B cell (primary cell): ENCODE results near the gene GTPBP3. TPM values are rescaled to one million over a fixed set of nuclear protein-coding genes. Genes with fewer than 3 reads are reported as not detected.

ENCODE experiments used
- ATAC-seq: fragments of 200-7000 bp; cut with Tn5 transposase; one replicate; pipeline ENCODE4 v1.10.0; 2021; ENCODE audit warnings: low read depth, mild to moderate bottlenecking, moderate number of reproducible peaks, moderate library complexity
- CTCF ChIA-PET: fragments of 350-600 bp; sonication (Branson Sonifier 250); formaldehyde crosslinking; loops from one replicate; lab custom pipeline; 2021; ENCODE audit warnings: antibody characterized with exemption, inconsistent platforms; lab: Charles Lee
- POLR2A ChIA-PET: fragments of 350-600 bp; sonication (Branson Sonifier 250); formaldehyde crosslinking; loops from one replicate; lab custom pipeline; 2021; ENCODE audit warnings: antibody characterized with exemption; lab: Charles Lee
- DNase-seq: peaks from one replicate; pipeline ENCODE4 v3.0.0; 2013
- H2AFZ ChIP-seq: 2 replicates; pipeline ENCODE4 v1.6.1; 2012; ENCODE audit warnings: mild to moderate bottlenecking, low read depth, low read length; ENCODE audit not compliant: insufficient read depth, poor library complexity, severe bottlenecking
- H3K27ac ChIP-seq, 2 donors: 1 replicate in 1 of 2; 2 replicates in 1 of 2; pipeline ENCODE4 v1.5.1; 2012 to 2013; ENCODE audit warnings: low read length in 2 of 2, mild to moderate bottlenecking in 2 of 2, moderate library complexity in 1 of 2
- H3K27me3 ChIP-seq, 4 experiments: fragments of 200-600 bp in 1 of 4; sonication (generic) in 1 of 4; replicated peaks in 1 of 4; 1 replicate in 2 of 4; 2 replicates in 2 of 4; pipeline versions ENCODE4 v1.6.1 to v1.7.0; 2013 to 2016; ENCODE audit warnings: low read length in 3 of 4, mild to moderate bottlenecking in 2 of 4, mixed read lengths in 1 of 4, moderate library complexity in 1 of 4; ENCODE audit not compliant: insufficient read depth in 4 of 4, control insufficient read depth in 3 of 4; ENCODE audit errors: control extremely low read depth in 1 of 4
- H3K36me3 ChIP-seq, 2 experiments: replicated peaks in 1 of 2; 1 replicate in 1 of 2; 2 replicates in 1 of 2; pipeline versions ENCODE4 v1.6.1 to v1.7.1; 2013; ENCODE audit warnings: low read length in 1 of 2; ENCODE audit not compliant: insufficient read depth in 2 of 2, control insufficient read depth in 1 of 2; ENCODE audit errors: control extremely low read depth in 1 of 2, extremely low read depth in 1 of 2
- H3K4me1 ChIP-seq, 2 donors: fragments of 200-600 bp in 1 of 2; sonication (generic) in 1 of 2; 1 replicate in 1 of 2; 2 replicates in 1 of 2; pipeline versions ENCODE4 v1.5.1 to v1.6.1; 2013 to 2017; ENCODE audit warnings: low read length in 2 of 2; ENCODE audit not compliant: control insufficient read depth in 2 of 2, insufficient read depth in 2 of 2
- H3K4me2 ChIP-seq: replicated peaks from 2 replicates; pipeline ENCODE3; 2012; ENCODE audit warnings: mild to moderate bottlenecking, low read depth, low read length; ENCODE audit not compliant: poor library complexity, severe bottlenecking
- H3K4me3 ChIP-seq, 5 experiments: fragments of 200-600 bp in 1 of 5; sonication (generic) in 1 of 5; 1 replicate in 3 of 5; 2 replicates in 2 of 5; pipeline versions ENCODE4 v1.5.1 to v1.7.0; 2011 to 2016; ENCODE audit warnings: low read length in 4 of 5, mild to moderate bottlenecking in 4 of 5, low read depth in 2 of 5, control low read depth in 1 of 5, moderate library complexity in 1 of 5; ENCODE audit not compliant: insufficient read depth in 1 of 5; ENCODE audit errors: control extremely low read depth in 1 of 5, extremely low read depth in 1 of 5
- H3K79me2 ChIP-seq: fragments of 200-600 bp; sonication (generic); one replicate; pipeline ENCODE4 v1.6.0; 2016; ENCODE audit warnings: low read length; ENCODE audit not compliant: control insufficient read depth, insufficient read depth
- H3K9ac ChIP-seq: fragments of 200-600 bp; sonication (generic); 2 replicates; pipeline ENCODE4 v1.6.1; 2017; ENCODE audit warnings: mild to moderate bottlenecking, low read length, moderate library complexity
- H3K9me3 ChIP-seq, 3 donors: one replicate each; pipeline versions ENCODE4 v1.6.1 to v1.7.1; 2013; ENCODE audit warnings: low read length in 2 of 3; ENCODE audit not compliant: control insufficient read depth in 2 of 3, insufficient read depth in 1 of 3; ENCODE audit errors: control extremely low read depth in 1 of 3
- H4K20me1 ChIP-seq: 2 replicates; pipeline ENCODE4 v1.6.0; 2012; ENCODE audit warnings: mild to moderate bottlenecking, low read length; ENCODE audit not compliant: insufficient read depth, control insufficient read depth, poor library complexity, severe bottlenecking
- H3K27ac Mint-ChIP-seq: one replicate; pipeline ENCODE4 v1.8.0; 2021; ENCODE audit warnings: mixed read lengths
- H3K27me3 Mint-ChIP-seq: one replicate; pipeline ENCODE4 v1.8.0; 2021; ENCODE audit warnings: mixed read lengths
- H3K4me1 Mint-ChIP-seq: one replicate; pipeline ENCODE4 v1.8.0; 2021; ENCODE audit warnings: mixed read lengths
- H3K4me3 Mint-ChIP-seq: one replicate; pipeline ENCODE4 v1.8.0; 2021; ENCODE audit warnings: mixed read lengths
- H3K9me3 Mint-ChIP-seq: one replicate; pipeline ENCODE4 v1.8.0; 2022; ENCODE audit warnings: mixed read lengths; ENCODE audit not compliant: insufficient read depth
- CTCF ChIP-seq: fragments of 200-600 bp; IDR thresholded peaks from one replicate; pipeline ENCODE4 v1.8.0; 2022; ENCODE audit warnings: antibody characterized with exemption, mild to moderate bottlenecking
- EZH2 ChIP-seq: IDR thresholded peaks from 2 replicates; pipeline ENCODE4 v1.6.1; 2012; ENCODE audit warnings: borderline replicate concordance, low read depth, mild to moderate bottlenecking, moderate library complexity, low read length; ENCODE audit not compliant: insufficient read depth, poor library complexity, severe bottlenecking
- WGBS: methylation state at CpG from one replicate; pipeline ENCODE4 v1.1.5; 2013; ENCODE audit warnings: missing lambda C conversion rate; ENCODE audit not compliant: insufficient coverage; 5-methylcytosine and 5-hydroxymethylcytosine counted together
- intact Hi-C: fragments of 100-400 bp; cut with micrococcal nuclease; formaldehyde crosslinking; loops from one replicate; pipeline ENCODE4 v1.10.0; 2022
- polyA plus RNA-seq: library from polyadenylated mRNA; depleted of rRNA; stranded (reverse); fragments of >200 nt; gene quantifications from 2 replicates; pipeline ENCODE4 v1.2.3, GENCODE V29; 2012
- total RNA-seq, 2 donors: library from RNA; stranded (reverse); fragments of 120-200 nt in 1 of 2; gene quantifications; 1 replicate in 1 of 2; 2 replicates in 1 of 2; pipeline versions ENCODE4 v1.2.3 to v1.2.4, GENCODE V29; 2013 to 2022

GTPBP3 gene
- total and polyA plus RNA-seq, 2 donors (not counting 1 experiment from before 2014, with no cell fraction given) = 41.6 to 44.9 TPM

GRCh38 chr19:17335575-17335974, 1.8 kb upstream of the GTPBP3 start:
- CTCF ChIA-PET = interaction anchor here (0.6 to 1.8 kb wide), 3 partner anchors 10 to 56 kb away, joined by 3 to 13 read pairs (median 4); no protein-coding TSS in a partner anchor
- Histone ChIP-seq H3K9me3 (peaks cover 0 to 10% (median 0%) of the 10 kb centered on the region in 3 donors), H3K27me3 (peaks cover 0 to 16% (median 0%) of the 10 kb centered on the region in 4 experiments), H2AFZ (no peak overlapping the region), H3K4me3 (no peak overlapping the region), H3K27ac (no peak overlapping the region), H4K20me1 (no peaks in the 10 kb centered on the region), H3K79me2 (peaks cover 9% of the 10 kb centered on the region), H3K9ac (no peak overlapping the region), H3K4me1 (peaks cover 19 to 33% of the 10 kb centered on the region in 2 donors), H3K4me2 (no peak overlapping the region), H3K36me3 (no peaks in the 10 kb centered on the region)
- POLR2A ChIA-PET = interaction anchor here (0.5 to 1.7 kb wide), 2 partner anchors 84 to 214 kb away, joined by 4 to 5 read pairs; partner anchors contain the start of gene MVB12A
- no peak for ATAC-seq
- H3K27ac Mint-ChIP-seq = no peak overlapping the region
- 95% methylated on average over 7 of the region's 10 CpGs for WGBS
- peaks cover 4% of the 10 kb centered on the region for H3K27me3 Mint-ChIP-seq
- DNase-seq = no peak
- H3K4me1 Mint-ChIP-seq = peaks cover 42% of the 10 kb centered on the region
- H3K4me3 Mint-ChIP-seq = peak overlapping the region; percentile 63
- intact Hi-C loops = no loop called here
- H3K9me3 Mint-ChIP-seq = no peaks in the 10 kb centered on the region
- TF ChIP-seq CTCF = no peak
- TF ChIP-seq EZH2 = no peak
